CD4-positive, alpha-beta T cell (primary cell): ENCODE results near the gene PWWP2A. TPM values are rescaled to one million over a fixed set of nuclear protein-coding genes. Genes with fewer than 3 reads are reported as not detected.

ENCODE experiments used
- ATAC-seq: fragments of 200-7000 bp; cut with Tn5 transposase; one replicate; pipeline ENCODE4 v1.10.0; 2022; ENCODE audit warnings: mild to moderate bottlenecking; ENCODE audit not compliant: poor library complexity
- CTCF ChIA-PET: fragments of 350-600 bp; sonication (Branson Sonifier 250); formaldehyde crosslinking; loops from one replicate; lab custom pipeline; 2021; ENCODE audit warnings: antibody characterized with exemption, inconsistent platforms; lab: Charles Lee
- POLR2A ChIA-PET: fragments of 350-600 bp; sonication (Branson Sonifier 250); formaldehyde crosslinking; loops from one replicate; lab custom pipeline; 2021; ENCODE audit warnings: antibody characterized with exemption, inconsistent platforms; lab: Charles Lee
- DNase-seq, 14 experiments: peaks; one replicate each; pipeline ENCODE4 v3.0.0-alpha.2; 2013 to 2020; ENCODE audit warnings: mixed read lengths in 2 of 14
- H3K27ac ChIP-seq, 2 donors: one replicate each; pipeline versions ENCODE4 v1.5.1 to v1.7.0; 2013; ENCODE audit warnings: low read length in 2 of 2, low read depth in 1 of 2, mild to moderate bottlenecking in 1 of 2
- H3K27me3 ChIP-seq, 2 experiments: 1 replicate in 1 of 2; 2 replicates in 1 of 2; pipeline versions ENCODE4 v1.6.1 to v1.7.0; 2013; ENCODE audit warnings: low read length in 2 of 2, control low read depth in 1 of 2, mild to moderate bottlenecking in 1 of 2, moderate library complexity in 1 of 2; ENCODE audit not compliant: insufficient read depth in 2 of 2, control insufficient read depth in 1 of 2
- H3K36me3 ChIP-seq: one replicate; pipeline ENCODE4 v1.6.1; 2013; ENCODE audit warnings: low read length, control low read depth; ENCODE audit not compliant: insufficient read depth
- H3K4me1 ChIP-seq: one replicate; pipeline ENCODE4 v1.6.1; 2013; ENCODE audit warnings: low read length, control low read depth; ENCODE audit not compliant: insufficient read depth
- H3K4me3 ChIP-seq: one replicate; pipeline ENCODE4 v1.5.1; 2013; ENCODE audit warnings: mild to moderate bottlenecking, low read length, moderate library complexity
- H3K9me3 ChIP-seq, 2 experiments: 1 replicate in 1 of 2; 2 replicates in 1 of 2; pipeline versions ENCODE4 v1.6.1 to v1.7.0; 2013; ENCODE audit warnings: low read length in 2 of 2, mild to moderate bottlenecking in 2 of 2, control low read depth in 1 of 2, moderate library complexity in 1 of 2; ENCODE audit not compliant: control insufficient read depth in 1 of 2, insufficient read depth in 1 of 2
- H3K27ac Mint-ChIP-seq: one replicate; pipeline ENCODE4 v1.8.0; 2020; ENCODE audit warnings: mixed read lengths
- H3K27me3 Mint-ChIP-seq: one replicate; pipeline ENCODE4 v1.8.0; 2021; ENCODE audit warnings: mixed read lengths
- H3K36me3 Mint-ChIP-seq: one replicate; pipeline ENCODE4 v1.8.0; 2021; ENCODE audit warnings: low read depth, mixed read lengths
- H3K4me1 Mint-ChIP-seq: one replicate; pipeline ENCODE4 v1.8.0; 2021; ENCODE audit warnings: low read depth, mixed read lengths
- H3K4me3 Mint-ChIP-seq: one replicate; pipeline ENCODE4 v1.8.0; 2020; ENCODE audit warnings: mild to moderate bottlenecking, mixed read lengths
- H3K9me3 Mint-ChIP-seq: one replicate; pipeline ENCODE4 v1.8.0; 2020; ENCODE audit warnings: mixed read lengths
- intact Hi-C, 2 experiments: fragments of 100-400 bp; cut with DNase I in 1 of 2; cut with micrococcal nuclease in 1 of 2; formaldehyde crosslinking; loops; one replicate each; pipeline versions ENCODE4 v1.15.1 to v1.9.0; 2023 to 2025; cut with DNase I, micrococcal nuclease
- polyA plus RNA-seq, 2 donors: library from polyadenylated mRNA; unstranded; fragments of 120-200 nt; gene quantifications; one replicate each; pipeline ENCODE4 v1.2.1, GENCODE V29; 2013
- total RNA-seq, 174 experiments: library from RNA in 2 of 174; stranded (reverse) in 2 of 174; gene quantifications; one replicate each; pipeline ENCODE4 v1.2.3 and lab custom pipeline; 2021 to 2026
- TF ChIP-seq, protein P1 (sequence below): fragments of 200-600 bp; IDR thresholded peaks from one replicate; pipeline ENCODE4 v1.8.0; 2022; ENCODE audit warnings: antibody characterized with exemption, mild to moderate bottlenecking

Gene PWWP2A, protein sequence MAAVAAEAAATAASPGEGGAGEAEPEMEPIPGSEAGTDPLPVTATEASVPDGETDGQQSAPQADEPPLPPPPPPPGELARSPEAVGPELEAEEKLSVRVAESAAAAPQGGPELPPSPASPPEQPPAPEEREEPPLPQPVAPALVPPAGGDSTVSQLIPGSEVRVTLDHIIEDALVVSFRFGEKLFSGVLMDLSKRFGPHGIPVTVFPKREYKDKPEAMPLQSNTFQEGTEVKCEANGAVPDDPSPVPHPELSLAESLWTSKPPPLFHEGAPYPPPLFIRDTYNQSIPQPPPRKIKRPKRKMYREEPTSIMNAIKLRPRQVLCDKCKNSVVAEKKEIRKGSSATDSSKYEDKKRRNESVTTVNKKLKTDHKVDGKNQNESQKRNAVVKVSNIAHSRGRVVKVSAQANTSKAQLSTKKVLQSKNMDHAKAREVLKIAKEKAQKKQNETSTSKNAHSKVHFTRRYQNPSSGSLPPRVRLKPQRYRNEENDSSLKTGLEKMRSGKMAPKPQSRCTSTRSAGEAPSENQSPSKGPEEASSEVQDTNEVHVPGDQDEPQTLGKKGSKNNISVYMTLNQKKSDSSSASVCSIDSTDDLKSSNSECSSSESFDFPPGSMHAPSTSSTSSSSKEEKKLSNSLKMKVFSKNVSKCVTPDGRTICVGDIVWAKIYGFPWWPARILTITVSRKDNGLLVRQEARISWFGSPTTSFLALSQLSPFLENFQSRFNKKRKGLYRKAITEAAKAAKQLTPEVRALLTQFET
- total RNA-seq = 10 to 100 TPM; 18.2 to 23.2 TPM
- 16.7 TPM for polyA plus RNA-seq (2013, experiment 1 of 2)
- polyA plus RNA-seq (2013, experiment 2 of 2) = 23.2 TPM
- total RNA-seq (lab: John Stamatoyannopoulos, UW) = 20.5 to 69.4 (median 43.6) reads per million in 172 experiments

DNA sequence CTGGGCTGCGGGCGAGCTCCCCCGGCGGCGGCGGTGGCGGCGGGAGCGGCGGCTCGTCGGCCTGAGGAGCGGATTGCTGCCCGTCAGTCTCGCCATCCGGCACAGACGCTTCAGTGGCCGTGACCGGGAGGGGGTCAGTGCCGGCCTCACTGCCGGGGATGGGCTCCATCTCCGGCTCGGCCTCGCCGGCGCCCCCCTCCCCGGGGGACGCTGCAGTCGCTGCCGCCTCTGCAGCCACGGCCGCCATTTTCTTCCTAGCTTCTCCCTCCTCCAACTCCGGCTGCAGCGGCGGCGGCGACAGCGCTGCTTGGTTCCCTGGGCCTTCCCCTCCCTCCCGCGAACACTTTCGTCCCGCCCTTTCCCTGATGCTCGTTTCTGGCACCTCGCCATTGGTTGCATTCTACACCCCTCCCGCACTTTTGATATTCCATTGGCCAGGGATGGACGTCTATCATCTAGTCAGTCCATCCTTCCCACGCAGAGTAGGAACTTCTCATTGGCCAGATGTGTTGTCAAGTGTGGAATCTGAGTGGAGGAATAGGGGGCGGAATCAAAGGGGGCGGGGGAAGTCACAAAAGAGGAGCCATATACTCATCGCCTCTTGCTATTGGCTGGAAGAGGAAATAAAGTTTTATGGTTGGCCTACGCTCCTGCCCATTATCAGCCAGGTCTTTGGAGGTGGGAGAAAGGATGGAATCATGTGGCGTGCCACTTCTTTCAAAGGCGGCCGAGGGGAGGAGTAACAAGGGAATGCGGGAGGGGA, at the start of gene PWWP2A:
TSS of gene PWWP2A (minus strand) at position 309 of the 763 bp plus-strand sequence. CDS start at position 247, 62 bp downstream.
- ATAC-seq = peak; percentile 92
- TF ChIP-seq, protein P1, sequence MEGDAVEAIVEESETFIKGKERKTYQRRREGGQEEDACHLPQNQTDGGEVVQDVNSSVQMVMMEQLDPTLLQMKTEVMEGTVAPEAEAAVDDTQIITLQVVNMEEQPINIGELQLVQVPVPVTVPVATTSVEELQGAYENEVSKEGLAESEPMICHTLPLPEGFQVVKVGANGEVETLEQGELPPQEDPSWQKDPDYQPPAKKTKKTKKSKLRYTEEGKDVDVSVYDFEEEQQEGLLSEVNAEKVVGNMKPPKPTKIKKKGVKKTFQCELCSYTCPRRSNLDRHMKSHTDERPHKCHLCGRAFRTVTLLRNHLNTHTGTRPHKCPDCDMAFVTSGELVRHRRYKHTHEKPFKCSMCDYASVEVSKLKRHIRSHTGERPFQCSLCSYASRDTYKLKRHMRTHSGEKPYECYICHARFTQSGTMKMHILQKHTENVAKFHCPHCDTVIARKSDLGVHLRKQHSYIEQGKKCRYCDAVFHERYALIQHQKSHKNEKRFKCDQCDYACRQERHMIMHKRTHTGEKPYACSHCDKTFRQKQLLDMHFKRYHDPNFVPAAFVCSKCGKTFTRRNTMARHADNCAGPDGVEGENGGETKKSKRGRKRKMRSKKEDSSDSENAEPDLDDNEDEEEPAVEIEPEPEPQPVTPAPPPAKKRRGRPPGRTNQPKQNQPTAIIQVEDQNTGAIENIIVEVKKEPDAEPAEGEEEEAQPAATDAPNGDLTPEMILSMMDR = no peak
- CTCF ChIA-PET = interaction anchor here (0.6 to 1.6 kb wide), 4 partner anchors 14 to 780 kb away, joined by 3 to 5 read pairs (median 4); partner anchors contain the start of gene TTC1

DNA sequence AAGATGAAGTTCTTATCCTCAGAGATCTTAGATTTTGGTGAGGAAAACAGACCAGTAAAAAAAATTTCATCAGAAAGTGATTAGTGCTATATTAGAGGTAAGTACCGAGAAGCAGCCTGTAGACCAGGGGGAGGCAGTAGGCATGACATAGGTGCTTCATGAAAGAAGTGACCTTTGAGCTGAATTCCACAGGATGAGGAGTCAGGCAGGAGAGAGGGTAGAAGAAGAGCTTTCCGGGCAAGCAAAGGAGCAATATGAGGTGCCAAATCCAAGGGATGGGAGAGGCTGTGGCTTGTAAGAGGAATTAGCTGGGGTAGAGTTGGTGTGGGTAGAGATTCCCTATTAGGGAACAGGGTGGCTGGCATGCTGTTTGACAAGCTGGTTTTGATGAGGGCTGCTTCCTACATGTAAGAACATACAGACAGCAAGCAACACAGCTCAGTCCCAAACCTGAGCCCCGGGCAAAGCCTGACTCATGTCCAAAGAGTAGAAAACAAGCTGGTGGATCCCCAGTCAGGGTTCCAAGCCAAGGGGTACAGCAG, 48.4 kb upstream of the PWWP2A start:
- ChIA-PET CTCF (no interaction called here), POLR2A (no interaction called here)
- Histone ChIP-seq H3K4me3 (no peak overlapping the region), H3K4me1 (peaks cover 9% of the 10 kb centered on the region), H3K27me3 (peaks cover 7 to 10% of the 10 kb centered on the region in 2 experiments), H3K27ac (no peak overlapping the region), H3K36me3 (no peaks in the 10 kb centered on the region), H3K9me3 (no peaks in the 10 kb centered on the region)
- ATAC-seq = no peak
- H3K27ac Mint-ChIP-seq = no peak overlapping the region
- no peaks in the 10 kb centered on the region for H3K9me3 Mint-ChIP-seq
- intact Hi-C loops = no loop called here
- no peaks in the 10 kb centered on the region for H3K4me1 Mint-ChIP-seq
- no peaks in the 10 kb centered on the region for H3K36me3 Mint-ChIP-seq
- DNase-seq = no peak
- TF ChIP-seq, protein P1 = no peak
- peaks cover 18% of the 10 kb centered on the region for H3K27me3 Mint-ChIP-seq
- no peak overlapping the region for H3K4me3 Mint-ChIP-seq

More for the DNA sequence above, at the start of gene PWWP2A:
- Histone ChIP-seq H3K27me3 (no peaks in the 10 kb centered on the region), H3K4me3 (peak within 1 kb of the TSS; percentile 70), H3K36me3 (peaks cover 19% of the 10 kb centered on the region), H3K4me1 (peaks cover 20% of the 10 kb centered on the region), H3K9me3 (no peaks in the 10 kb centered on the region), H3K27ac (peak within 1 kb of the TSS; percentile 68 to 87)
- peak; percentile 94 to 100 (median 96) for DNase-seq
- Mint-ChIP-seq H3K9me3 (no peaks in the 10 kb centered on the region), H3K36me3 (peaks cover 32% of the 10 kb centered on the region), H3K4me1 (peaks cover 20% of the 10 kb centered on the region), H3K4me3 (peak within 1 kb of the TSS; percentile 96), H3K27me3 (peaks cover 8% of the 10 kb centered on the region), H3K27ac (peak within 1 kb of the TSS; percentile 82)
- intact Hi-C loops = loop anchor here (2.0 to 10.0 kb wide), 3 partner anchors 109 to 295 kb away; partner anchors contain the start of genes SLU7 (in 1 of the 2) and TTC1 (in 1 of the 2)
- POLR2A ChIA-PET = interaction anchor here (0.7 to 1.6 kb wide), 7 partner anchors 11 to 303 kb away, joined by 3 to 10 read pairs (median 4); partner anchors contain the start of genes SLU7 and TTC1
